Kidney epithelial cell (primary cell): ENCODE measurements around the gene ITIH2. TPM values are rescaled to one million over a fixed set of nuclear protein-coding genes. Genes with fewer than 3 reads are reported as not detected.

Experiments
- DNase-seq: peaks from one replicate; pipeline ENCODE4 v3.0.0-alpha.2; 2010; ENCODE audit warnings: low read depth
- H3K27me3 ChIP-seq: 2 replicates; pipeline ENCODE4 v1.6.0; 2011; ENCODE audit warnings: low read length; ENCODE audit not compliant: control insufficient read depth, insufficient read depth
- H3K36me3 ChIP-seq: 2 replicates; pipeline ENCODE4 v1.5.1; 2011; ENCODE audit warnings: low read length; ENCODE audit not compliant: control insufficient read depth, insufficient read depth
- H3K4me3 ChIP-seq: 2 replicates; pipeline ENCODE4 v1.5.1; 2011; ENCODE audit warnings: low read depth, mild to moderate bottlenecking, control low read depth, low read length
- CTCF ChIP-seq: IDR thresholded peaks from 2 replicates; pipeline ENCODE4 v1.5.1; 2011; ENCODE audit warnings: mild to moderate bottlenecking, moderate library complexity, low read length, control low read depth, inconsistent platforms; ENCODE audit not compliant: insufficient read depth, poor library complexity, severe bottlenecking
- total RNA-seq: library from RNA; depleted of rRNA; stranded (reverse); fragments of >200 nt; gene quantifications from 2 replicates; pipeline ENCODE4 v1.2.3, GENCODE V29; 2015

ITIH2 gene
- total RNA-seq, 1 donor from 2014 or later = not detected

DNA sequence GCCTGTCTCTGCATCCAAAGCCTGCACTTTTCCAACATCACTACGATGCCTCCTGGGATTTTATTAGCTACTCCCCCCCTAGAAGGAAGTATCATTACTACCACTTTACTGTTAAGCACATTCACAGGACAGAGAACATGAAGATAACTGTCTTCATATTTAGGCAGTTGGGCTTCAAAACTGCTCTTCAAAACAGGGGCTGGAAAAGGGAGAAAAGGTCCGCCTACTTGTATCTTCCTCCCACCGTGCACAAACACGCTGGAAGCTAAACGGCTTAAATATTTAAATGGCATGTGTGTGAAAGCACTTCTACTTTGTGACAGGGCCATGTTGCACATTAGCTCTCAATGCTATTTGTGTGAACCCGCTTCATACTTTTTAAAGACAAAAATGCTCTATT lies 37.3 kb upstream of the ITIH2 start:
- no peaks in the 10 kb centered on the region for H3K36me3 ChIP-seq
- no peak overlapping the region for H3K4me3 ChIP-seq
- no peak for DNase-seq
- H3K27me3 ChIP-seq = peaks cover 32% of the 10 kb centered on the region
- no peak for TF ChIP-seq CTCF

- Histone ChIP-seq H3K36me3 (no peaks in the 10 kb centered on the region), H3K4me3 (peak within 1 kb of the TSS; percentile 39), H3K27me3 (peaks cover 32% of the 10 kb centered on the region)
- no peak for DNase-seq
- TF ChIP-seq CTCF = no peak
These were observed 36.7 kb upstream of the ITIH2 start, which contains the start of gene ITIH5 for GRCh38 chr10:7666253-7667023. Gene ITIH5 (minus strand): TSS chr10:7666966. CDS start chr10:7666892, 74 bp downstream.

DNA sequence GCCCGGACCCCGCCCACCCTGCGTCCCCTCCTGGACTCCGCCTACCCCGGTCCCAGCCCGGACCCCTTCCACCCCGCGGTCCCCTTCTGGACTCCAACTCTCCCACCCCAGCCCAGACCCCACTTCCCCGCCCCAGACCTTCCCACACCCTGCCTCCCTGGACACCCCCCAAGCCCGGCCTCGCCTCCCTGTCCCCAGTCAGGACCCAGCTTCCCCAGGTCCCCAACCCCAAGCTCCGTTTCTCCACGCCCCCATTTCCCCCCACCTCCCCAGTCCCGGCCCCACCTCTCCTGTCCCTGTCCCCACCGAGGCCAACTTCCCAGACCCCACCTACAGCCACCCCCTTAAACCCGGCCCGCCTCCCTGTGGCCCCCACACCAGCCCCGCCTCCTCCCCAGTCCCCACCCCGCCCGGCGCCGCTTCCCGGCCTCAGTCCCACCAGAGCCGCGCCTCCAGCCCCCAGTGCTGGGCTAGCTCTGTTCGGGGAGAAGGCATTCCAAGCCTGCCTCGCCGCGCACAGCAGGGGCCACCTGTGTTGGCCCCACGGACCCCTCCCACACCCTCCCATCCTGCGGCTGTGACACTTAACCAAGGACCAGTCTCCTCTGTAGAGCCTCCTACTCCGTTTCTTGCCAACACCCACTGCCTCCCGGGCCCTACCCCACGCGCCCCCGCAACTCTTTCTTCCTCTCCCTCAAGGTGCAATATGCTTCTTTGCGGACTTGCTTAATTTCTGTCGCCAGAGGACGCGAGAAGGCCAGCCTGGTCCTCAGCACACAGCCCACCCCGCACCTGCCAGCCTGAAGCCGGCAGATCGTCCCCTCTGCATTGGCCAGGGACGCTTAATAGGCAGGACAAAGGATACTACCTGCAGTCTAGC lies 35.6 kb upstream of the ITIH2 start:
- DNase-seq = no peak
- no peaks in the 10 kb centered on the region for H3K36me3 ChIP-seq
- H3K4me3 ChIP-seq = peak overlapping the region; percentile 13
- TF ChIP-seq CTCF = no peak
- peaks cover 32% of the 10 kb centered on the region for H3K27me3 ChIP-seq

DNA sequence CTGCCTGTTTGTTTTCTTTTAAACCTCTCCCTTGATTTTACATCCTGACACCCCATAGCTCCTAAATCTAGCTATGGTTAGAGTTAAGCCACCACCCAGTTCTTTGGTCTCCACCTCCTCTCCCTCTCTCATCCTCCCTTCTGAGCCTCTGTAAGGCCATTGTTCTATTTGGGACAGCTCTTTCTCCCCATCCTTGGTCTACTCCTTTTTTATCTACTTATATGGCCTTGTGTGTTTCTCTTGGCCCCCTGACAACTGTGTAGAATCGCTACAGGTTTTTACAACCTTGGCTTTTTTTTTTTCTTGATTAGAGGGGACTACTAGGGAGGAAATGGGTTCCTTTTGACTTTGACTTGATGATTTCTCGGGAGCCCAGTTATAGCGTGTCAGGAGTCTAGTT lies 33.0 kb upstream of the ITIH2 start:
- no peaks in the 10 kb centered on the region for H3K36me3 ChIP-seq
- no peak for DNase-seq
- no peak overlapping the region for H3K4me3 ChIP-seq
- TF ChIP-seq CTCF = no peak
- peaks cover 26% of the 10 kb centered on the region for H3K27me3 ChIP-seq

DNA sequence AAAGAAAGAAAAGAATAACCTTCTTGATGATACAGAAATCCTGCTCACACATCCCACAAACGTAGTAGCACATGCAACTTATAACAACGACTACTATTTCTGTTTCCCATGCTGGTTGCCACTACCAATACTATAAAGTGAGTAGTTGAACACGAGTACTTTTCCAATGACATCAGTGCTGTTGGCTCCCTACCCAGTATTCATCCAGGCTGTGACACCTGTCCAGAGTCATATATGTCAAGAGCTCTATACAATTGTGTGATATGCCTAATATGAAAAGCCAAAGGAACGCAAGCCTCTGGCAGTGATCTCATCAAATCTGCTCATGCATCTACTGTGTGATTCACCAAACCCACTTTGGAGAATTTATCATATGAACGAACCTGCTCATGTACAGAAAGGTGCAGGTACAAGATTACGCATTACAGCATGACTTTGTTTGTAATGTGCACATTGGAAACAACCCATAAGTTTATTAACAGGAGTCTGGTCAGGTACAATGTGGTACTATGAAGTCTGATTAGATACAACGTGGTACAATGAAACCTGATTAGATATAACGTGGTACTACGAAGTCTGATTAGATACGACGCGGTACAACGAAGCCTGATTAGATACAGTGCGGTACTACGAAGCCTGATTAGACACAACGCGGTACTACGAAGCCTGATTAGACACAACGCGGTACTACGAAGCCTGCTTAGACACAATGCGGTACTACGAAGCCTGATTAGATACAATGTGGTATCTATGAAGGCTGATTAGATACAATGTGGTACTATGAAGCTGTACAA lies 30.6 kb upstream of the ITIH2 start:
- no peak overlapping the region for H3K4me3 ChIP-seq
- H3K36me3 ChIP-seq = no peaks in the 10 kb centered on the region
- TF ChIP-seq CTCF = no peak
- no peak for DNase-seq
- H3K27me3 ChIP-seq = peaks cover 7% of the 10 kb centered on the region
